Skin epidermis (tissue), 12 donors: ENCODE results near the gene ZNRF2.
A peak's percentile ranks its signal among the peaks of the same experiment; 100 is the strongest.

Experiments
- H3K27ac ChIP-seq, 21 experiments: fragments of 200-600 bp; sonication (generic) in 11 of 21; one replicate each; pipeline ENCODE4 v1.5.0; 2020; ENCODE audit warnings: mild to moderate bottlenecking in 3 of 21, inconsistent platforms in 2 of 21, moderate library complexity in 2 of 21
- H3K4me3 ChIP-seq, 7 experiments: fragments of 200-600 bp; sonication (generic) in 2 of 7; one replicate each; pipeline ENCODE4 v1.5.0; 2020; ENCODE audit warnings: inconsistent platforms in 2 of 7, mild to moderate bottlenecking in 2 of 7, moderate library complexity in 1 of 7

Gene ZNRF2

GRCh38 chr7:30284298-30285066 is at the start of gene ZNRF2:
TSS of gene ZNRF2 (plus strand) at chr7:30284597. CDS start at chr7:30285358, 761 bp downstream.
- peak within 1 kb of the TSS; percentile 69 to 88 (median 82) for H3K4me3 ChIP-seq
- H3K27ac ChIP-seq: peak within 1 kb of the TSS; percentile 89 to 100 (median 98)

- Histone ChIP-seq H3K4me3 (no peak overlapping the region), H3K27ac (no peak overlapping the region)
These were observed 47.1 kb upstream of the ZNRF2 start for GRCh38 chr7:30237271-30237695.

GRCh38 chr7:30238721-30239441 is 45.5 kb upstream of the ZNRF2 start:
- H3K27ac ChIP-seq: peak overlapping the region in 8 of 21 experiments; percentile 3 to 49 (median 26)

GRCh38 chr7:30240106-30240800 is 44.1 kb upstream of the ZNRF2 start:
- no peak overlapping the region for H3K4me3 ChIP-seq
- H3K27ac ChIP-seq: peak overlapping the region in 2 of 21 experiments; percentile 13 to 32

More at GRCh38 chr7:30238721-30239441, 45.5 kb upstream of the ZNRF2 start:
- H3K4me3 ChIP-seq: no peak overlapping the region

GRCh38 chr7:30241767-30242166 is 42.6 kb upstream of the ZNRF2 start:
- Histone ChIP-seq H3K4me3 (no peak overlapping the region), H3K27ac (no peak overlapping the region)

- Histone ChIP-seq H3K27ac (no peak overlapping the region), H3K4me3 (no peak overlapping the region)
These were observed 40.1 kb upstream of the ZNRF2 start for GRCh38 chr7:30244340-30244739.

GRCh38 chr7:30245913-30246312 is 38.5 kb upstream of the ZNRF2 start:
- no peak overlapping the region for H3K4me3 ChIP-seq

GRCh38 chr7:30246392-30246791 is 38.0 kb upstream of the ZNRF2 start:
- H3K4me3 ChIP-seq: no peak overlapping the region
- H3K27ac ChIP-seq: no peak overlapping the region

More at GRCh38 chr7:30245913-30246312, 38.5 kb upstream of the ZNRF2 start:
- H3K27ac ChIP-seq: no peak overlapping the region

- no peak overlapping the region for H3K27ac ChIP-seq
- H3K4me3 ChIP-seq: no peak overlapping the region
These were observed 36.6 kb upstream of the ZNRF2 start for GRCh38 chr7:30247541-30248401.

GRCh38 chr7:30249316-30249715 is 35.1 kb upstream of the ZNRF2 start:
- Histone ChIP-seq H3K27ac (peak overlapping the region in 3 of 21 experiments; percentile 0 to 42 (median 31)), H3K4me3 (no peak overlapping the region)

GRCh38 chr7:30249986-30250774 is 34.2 kb upstream of the ZNRF2 start:
- Histone ChIP-seq H3K27ac (peak overlapping the region in 3 of 21 experiments; percentile 42 to 67 (median 42)), H3K4me3 (no peak overlapping the region)

- Histone ChIP-seq H3K27ac (no peak overlapping the region), H3K4me3 (no peak overlapping the region)
These were observed 32.6 kb upstream of the ZNRF2 start for GRCh38 chr7:30251708-30252329.

GRCh38 chr7:30252885-30253795 is 31.3 kb upstream of the ZNRF2 start:
- H3K27ac ChIP-seq: no peak overlapping the region

GRCh38 chr7:30253796-30254165 is 30.6 kb upstream of the ZNRF2 start:
- Histone ChIP-seq H3K27ac (no peak overlapping the region), H3K4me3 (no peak overlapping the region)

More at GRCh38 chr7:30252885-30253795, 31.3 kb upstream of the ZNRF2 start:
- H3K4me3 ChIP-seq: no peak overlapping the region

- Histone ChIP-seq H3K27ac (no peak overlapping the region), H3K4me3 (no peak overlapping the region)
These were observed 30.1 kb upstream of the ZNRF2 start for GRCh38 chr7:30254248-30254647.

GRCh38 chr7:30254717-30255063 is 29.7 kb upstream of the ZNRF2 start:
- Histone ChIP-seq H3K4me3 (no peak overlapping the region), H3K27ac (no peak overlapping the region)

- Histone ChIP-seq H3K27ac (no peak overlapping the region), H3K4me3 (no peak overlapping the region)
These were observed 29.2 kb upstream of the ZNRF2 start for GRCh38 chr7:30255064-30255769.
